Measurements from ENCODE around the gene GANAB.
A peak's percentile ranks its signal among the peaks of the same experiment; 100 is the strongest.
"Not testable (repeated sequence)": the region's sequence is repeated elsewhere in the genome, so short reads cannot be mapped to it uniquely, and the experiment has no call there.

Gene GANAB

GRCh38 chr11:62601372-62602140 lies 44.9 kb downstream of the GANAB start, which contains the start of gene MTA2:
TSS of gene MTA2 (minus strand) at chr11:62601865. CDS start at chr11:62601450, 415 bp downstream.
- peak; percentile 88 to 93 for DNase-seq (ENCODE audit: low read depth in 2 of 2)

DNA sequence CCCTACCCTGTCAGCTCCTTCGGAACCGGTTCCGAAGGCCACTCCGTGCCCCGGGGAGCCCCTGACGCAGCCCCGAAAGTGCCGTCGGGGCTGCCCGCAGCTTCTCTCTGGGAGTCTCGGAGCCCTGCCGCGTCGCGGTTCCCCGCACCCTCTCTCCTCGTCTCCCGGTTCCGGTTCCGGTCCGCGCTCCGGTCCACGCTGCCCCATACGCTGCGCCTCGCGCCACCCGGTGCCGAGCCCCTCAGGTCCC lies 45.4 kb downstream of the GANAB start:
- DNase-seq (ENCODE audit: low read depth in 2 of 2): no peak

- DNase-seq (ENCODE audit: low read depth in 2 of 2): no peak
Observed at GRCh38 chr11:62600367-62601121, 45.9 kb downstream of the GANAB start.

GRCh38 chr11:62599901-62600300 lies 46.5 kb downstream of the GANAB start:
- no peak for DNase-seq (ENCODE audit: low read depth in 2 of 2)

GRCh38 chr11:62599069-62599696 lies 47.2 kb downstream of the GANAB start:
- DNase-seq (ENCODE audit: low read depth in 2 of 2): peak; percentile 96 to 97

GRCh38 chr11:62595124-62595523 lies 51.3 kb downstream of the GANAB start:
- no peak for DNase-seq (ENCODE audit: low read depth in 2 of 2)

DNA sequence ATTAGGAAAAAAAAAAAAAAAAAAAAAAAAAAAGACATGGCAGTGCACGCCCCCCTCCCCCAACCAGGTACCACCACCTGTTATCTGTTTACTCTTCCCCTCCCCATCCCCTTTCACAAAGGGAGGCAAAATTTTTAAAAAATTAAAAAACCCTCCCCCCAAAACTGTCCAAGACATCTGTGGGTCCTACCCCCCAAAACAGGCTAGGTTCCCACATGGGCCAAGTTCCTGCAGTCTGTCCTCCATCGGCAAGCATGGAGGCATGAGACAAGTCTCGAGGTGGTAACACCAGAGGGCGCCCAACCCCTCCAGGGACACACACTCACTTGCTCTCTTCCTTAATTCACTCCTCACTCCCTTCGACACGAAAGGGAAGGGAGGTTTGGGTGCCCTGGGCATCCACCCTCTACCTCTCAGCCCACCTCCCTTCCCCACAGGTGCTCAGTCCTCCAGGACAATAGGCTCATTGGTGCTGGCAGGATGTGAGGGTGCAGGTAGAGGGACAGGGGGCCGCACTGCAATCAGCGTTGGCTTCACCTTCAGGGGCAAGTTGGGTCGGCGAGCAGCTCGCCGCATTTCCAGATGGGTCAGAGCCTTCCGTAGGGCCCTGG lies 52.9 kb downstream of the GANAB start:
- peak in 1 of 2 experiments; percentile 35 for DNase-seq (ENCODE audit: low read depth in 2 of 2)

GRCh38 chr11:62592989-62593421 lies 53.4 kb downstream of the GANAB start:
- DNase-seq (ENCODE audit: low read depth in 2 of 2): no peak

- no peak for DNase-seq (ENCODE audit: low read depth in 2 of 2)
Observed at GRCh38 chr11:62592146-62592815, 54.1 kb downstream of the GANAB start.

- DNase-seq (ENCODE audit: low read depth in 2 of 2): peak; percentile 95 to 96
Observed at GRCh38 chr11:62591448-62592145, 54.8 kb downstream of the GANAB start, which contains the start of gene TUT1. TSS of gene TUT1 (minus strand) at chr11:62591523. CDS start at chr11:62591485, 38 bp downstream.

DNA sequence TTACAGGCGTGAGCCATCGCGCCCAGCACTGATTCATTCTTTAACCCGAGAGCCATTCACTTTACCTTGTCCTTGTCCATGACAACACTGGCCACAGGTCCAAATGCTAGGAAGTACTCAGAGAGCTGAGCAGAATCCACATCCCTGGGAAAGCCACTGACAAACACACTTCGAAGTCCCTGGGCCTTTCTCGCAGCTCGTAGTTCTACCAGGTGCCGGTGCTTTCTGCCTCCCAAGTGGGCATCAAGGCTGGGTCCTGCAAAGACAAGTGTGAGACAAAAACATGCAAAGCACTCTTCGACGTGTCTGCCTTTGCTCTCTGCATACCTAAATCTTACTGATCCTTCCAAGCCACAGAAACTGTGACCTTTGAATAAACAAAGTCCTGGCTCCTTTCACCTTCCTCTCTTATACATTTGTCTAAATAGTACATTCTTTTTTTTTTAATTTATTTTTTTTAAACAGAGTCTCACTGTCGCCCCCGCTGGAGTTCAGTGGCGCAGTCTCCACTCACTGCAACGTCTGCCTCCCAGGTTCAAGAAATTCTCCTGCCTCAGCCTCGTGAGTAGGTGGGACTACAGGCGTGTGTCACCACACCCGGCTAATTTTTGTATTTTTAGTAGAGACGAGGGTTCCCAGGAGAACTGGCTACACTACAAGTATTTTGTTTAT lies 57.3 kb downstream of the GANAB start:
- DNase-seq (ENCODE audit: low read depth in 2 of 2): no peak

DNA sequence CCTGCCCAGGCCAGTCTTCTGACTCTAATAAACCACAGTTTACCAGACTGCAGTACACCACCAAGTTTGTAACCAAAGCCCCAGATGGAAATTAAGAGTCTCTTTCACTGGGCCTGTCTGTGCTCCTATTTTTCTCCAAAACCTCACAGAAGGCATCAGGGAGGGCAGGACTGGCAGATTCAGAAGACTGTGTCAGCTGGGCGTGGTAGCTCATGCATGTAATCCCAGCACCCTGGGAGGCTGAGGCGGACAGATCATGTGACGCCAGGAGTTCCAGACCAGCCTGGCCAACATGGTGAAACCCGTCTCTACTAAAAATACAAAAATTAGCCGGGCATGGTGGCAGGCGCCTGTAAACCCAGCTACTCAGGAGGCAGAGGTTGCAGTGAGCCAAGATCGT lies 61.1 kb downstream of the GANAB start:
- not testable (repeated sequence) for DNase-seq (ENCODE audit: low read depth in 2 of 2)

- not testable (repeated sequence) for DNase-seq (ENCODE audit: low read depth in 2 of 2)
Observed at GRCh38 chr11:62581735-62582134, 64.7 kb downstream of the GANAB start.

GRCh38 chr11:62580959-62581715 lies 65.3 kb downstream of the GANAB start:
- DNase-seq (ENCODE audit: low read depth in 2 of 2): no peak

DNA sequence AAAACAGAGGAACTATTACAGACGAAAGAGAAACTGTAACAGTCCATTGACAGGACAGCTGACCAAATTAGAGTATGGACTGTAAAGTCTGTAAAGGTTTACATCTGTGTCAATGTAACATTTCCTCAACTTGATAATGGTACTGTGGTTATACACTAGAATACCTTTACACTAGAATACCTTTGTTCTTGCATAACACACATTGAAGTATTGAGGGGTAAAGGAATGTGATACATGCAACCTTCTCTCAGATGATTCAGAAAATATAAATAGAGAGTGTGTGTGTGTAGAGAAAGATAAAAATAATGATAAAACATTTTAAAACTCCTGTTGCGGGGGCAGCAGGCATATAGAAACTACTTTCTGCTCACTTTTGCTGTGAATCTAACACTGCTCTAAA lies 67.2 kb downstream of the GANAB start:
- no peak for DNase-seq (ENCODE audit: low read depth in 2 of 2)

DNA sequence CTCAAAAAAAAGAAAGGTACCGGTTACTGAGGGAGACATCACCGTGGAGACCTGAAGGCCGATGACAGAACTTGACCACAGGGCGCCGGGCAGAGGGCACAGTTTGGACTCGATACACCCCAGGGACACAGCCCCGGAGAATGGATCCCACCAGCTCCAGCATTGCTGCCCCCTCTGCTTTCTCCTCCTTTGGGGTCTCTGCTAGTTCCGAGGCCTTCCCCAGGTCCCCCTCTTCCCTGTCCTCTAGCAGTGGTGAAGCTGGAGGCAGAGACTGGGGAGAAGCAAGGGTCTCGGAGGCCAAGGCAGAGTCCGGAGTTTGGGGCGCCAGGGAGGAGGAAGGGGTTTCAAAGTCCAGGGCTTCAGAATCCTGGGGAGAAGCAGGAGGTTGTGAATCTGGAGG lies 67.9 kb downstream of the GANAB start:
- DNase-seq (ENCODE audit: low read depth in 2 of 2): no peak

DNA sequence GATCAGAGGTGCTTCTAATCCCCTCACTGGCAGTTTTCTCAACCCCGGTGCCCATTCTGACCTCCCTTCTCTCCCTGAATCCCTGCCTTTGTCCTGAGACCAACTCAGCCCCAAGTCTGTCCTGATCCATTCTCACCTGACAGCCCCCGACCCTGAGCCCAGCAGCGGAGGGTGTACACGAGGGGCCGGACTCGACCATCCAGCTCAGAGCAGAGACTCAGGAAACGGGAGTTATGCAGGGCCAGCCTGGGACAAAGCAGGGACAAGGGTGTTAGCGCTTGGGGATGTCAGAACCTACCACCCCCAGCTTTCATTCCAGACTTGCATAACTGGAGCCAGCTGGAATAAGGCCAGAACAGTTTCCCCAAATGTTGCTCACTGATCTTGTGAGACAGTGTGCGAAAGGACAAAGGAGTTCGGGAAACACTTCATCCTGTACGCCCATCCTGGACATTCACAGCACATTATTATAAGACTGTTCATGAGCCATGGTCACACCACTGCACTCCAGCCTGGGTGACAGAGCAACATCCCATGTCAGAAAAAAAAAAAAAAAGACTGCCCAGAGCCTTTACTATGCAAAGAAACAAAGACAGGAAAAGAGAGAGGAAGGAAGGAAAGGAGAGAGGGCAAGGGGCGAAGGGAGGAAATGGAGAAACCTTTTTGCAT lies 69.2 kb downstream of the GANAB start:
- no peak for DNase-seq (ENCODE audit: low read depth in 2 of 2)

DNA sequence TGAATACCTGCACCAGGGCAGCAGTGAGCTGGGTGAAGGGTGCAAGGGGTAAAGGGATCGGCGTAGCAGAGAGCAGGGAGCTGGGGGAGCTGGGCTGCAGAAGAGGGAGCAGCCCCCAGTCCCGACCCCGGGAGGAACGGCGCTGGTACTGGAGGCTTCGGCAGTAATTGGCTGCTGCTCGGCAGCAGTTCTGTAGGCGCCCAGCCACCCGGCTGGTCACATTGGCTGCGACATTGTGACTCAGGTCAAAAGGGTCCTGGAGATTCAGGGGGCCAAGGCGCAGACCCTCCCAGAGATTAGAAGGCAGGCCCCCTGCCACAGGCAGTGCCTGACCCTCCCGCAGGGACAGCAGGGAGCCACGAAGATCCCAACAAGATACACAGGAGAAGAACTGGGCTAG lies 70.6 kb downstream of the GANAB start:
- DNase-seq (ENCODE audit: low read depth in 2 of 2): no peak

- no peak for DNase-seq (ENCODE audit: low read depth in 2 of 2)
Observed at GRCh38 chr11:62575156-62575555, 71.3 kb downstream of the GANAB start.

Data from fibroblast of skin of left biceps (primary cell).